HG03025 (cell line): ENCODE measurements around the gene OXCT2.

Source experiments
- ATAC-seq: cut with Tn5 transposase; IDR thresholded peaks from one replicate; pipeline ENCODE4 v1.9.1; 2021; ENCODE audit warnings: mild to moderate bottlenecking, moderate library complexity; ENCODE audit not compliant: unreplicated experiment, low FRiP score

OXCT2 gene

DNA sequence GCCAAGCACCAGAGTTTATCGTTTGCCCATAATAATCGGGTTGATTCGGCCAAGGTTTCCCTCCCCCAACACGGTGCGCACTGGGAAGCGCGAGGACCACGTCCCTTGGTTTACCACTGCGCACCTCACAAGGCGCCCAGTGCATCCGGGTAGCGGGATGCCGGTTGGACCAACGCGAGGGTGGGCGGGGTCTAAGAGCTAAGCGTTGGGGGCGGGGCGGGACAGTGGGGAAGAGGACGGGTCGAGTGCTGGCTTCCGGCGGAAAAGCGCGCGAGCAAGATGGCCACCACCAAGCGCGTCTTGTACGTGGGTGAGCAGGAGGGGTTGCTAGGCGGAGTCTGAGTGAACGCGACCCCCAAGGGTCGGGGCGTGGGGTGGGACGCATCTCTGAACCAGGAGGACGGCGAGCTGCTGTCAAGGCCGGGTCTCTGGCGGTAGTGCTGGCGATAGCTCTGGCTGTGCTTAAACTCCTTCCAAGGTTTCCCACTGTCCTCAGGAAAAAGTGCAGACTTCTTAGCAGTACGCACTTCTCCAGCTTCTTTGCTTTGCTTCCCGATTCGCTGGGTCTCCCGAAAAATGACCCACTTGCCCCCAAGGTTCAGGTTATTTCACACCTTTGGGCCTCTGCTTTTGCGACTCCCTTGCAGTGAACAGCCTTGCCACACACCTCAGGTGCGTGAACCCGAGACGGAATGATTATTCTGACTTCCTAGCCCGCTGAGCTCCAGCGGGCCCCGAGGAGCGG is 32.4 kb downstream of the OXCT2 start, which contains the start of gene PPIE:
Gene PPIE, plus strand, starts transcription at position 261 of the 745 bp plus-strand sequence. Its CDS starts 19 bp downstream, at position 280.
- peak; percentile 75 for ATAC-seq

GRCh38 chr1:39737546-39738169 is 33.5 kb downstream of the OXCT2 start:
- no peak for ATAC-seq

DNA sequence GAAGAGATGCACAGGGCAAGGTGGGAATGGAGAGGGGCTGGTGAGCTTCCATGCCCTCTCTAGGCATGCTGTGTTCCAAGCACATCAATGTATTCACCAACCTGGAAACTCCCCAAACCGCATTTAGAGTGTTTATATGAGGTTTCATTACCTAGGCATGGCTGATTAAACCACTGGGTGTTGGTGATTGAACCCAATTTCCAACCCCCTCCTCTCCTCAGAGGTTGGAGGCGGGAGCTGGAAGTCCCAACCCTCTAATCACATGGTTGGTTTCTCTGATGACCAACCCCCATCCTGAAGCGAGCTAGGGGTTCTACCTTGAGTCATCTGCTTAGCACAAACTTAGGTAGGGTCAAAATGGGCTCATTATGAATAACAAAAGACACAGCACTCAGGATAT is 35.4 kb downstream of the OXCT2 start:
- no peak for ATAC-seq

GRCh38 chr1:39733161-39733560 is 38.0 kb downstream of the OXCT2 start:
- no peak for ATAC-seq

DNA sequence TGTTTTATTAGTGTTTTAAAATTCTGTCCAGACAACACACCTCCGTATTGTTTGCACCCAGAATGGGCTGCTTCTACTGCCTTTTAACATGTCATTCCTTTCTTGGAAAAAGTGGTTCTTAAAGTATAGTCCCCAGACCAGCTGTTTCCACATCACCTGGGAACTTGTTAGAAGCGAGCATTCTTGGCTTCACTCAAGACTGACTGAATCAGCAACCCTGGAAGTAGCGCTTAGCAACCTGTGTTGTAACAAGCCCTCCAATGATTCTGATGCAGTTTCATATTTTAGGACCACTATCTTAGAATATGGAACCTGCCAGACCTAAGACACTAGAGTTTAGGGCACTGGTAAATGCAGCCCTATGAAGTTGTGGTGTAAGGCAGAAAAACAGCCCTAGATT is 38.4 kb downstream of the OXCT2 start:
- no peak for ATAC-seq

DNA sequence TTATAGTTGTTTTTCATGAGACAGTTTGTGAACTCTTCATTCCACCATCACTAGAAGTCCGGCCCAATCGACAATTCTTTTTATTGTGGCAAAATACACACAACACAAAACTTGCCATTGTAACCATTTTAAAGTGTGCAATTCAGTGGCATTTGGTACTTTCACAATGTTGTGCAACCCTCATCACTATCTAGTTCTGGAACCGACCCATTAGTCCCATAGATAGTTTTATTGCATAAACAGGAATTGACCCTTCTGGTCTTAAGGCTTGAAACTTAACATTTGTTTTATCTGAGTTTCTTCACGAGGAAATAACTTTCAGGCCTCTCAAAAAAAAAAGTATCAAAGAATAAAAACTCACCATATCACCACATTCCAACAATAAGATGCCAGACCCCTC is 41.3 kb downstream of the OXCT2 start:
- ATAC-seq: no peak

- ATAC-seq: no peak
Measured at GRCh38 chr1:39729030-39729429, 42.1 kb downstream of the OXCT2 start.

GRCh38 chr1:39727932-39728317 is 43.2 kb downstream of the OXCT2 start:
- ATAC-seq: no peak

- ATAC-seq: no peak
Measured at GRCh38 chr1:39727221-39727931, 43.8 kb downstream of the OXCT2 start.

- no peak for ATAC-seq
Measured at GRCh38 chr1:39726600-39726999, 44.5 kb downstream of the OXCT2 start.

GRCh38 chr1:39722495-39722894 is 48.7 kb downstream of the OXCT2 start:
- ATAC-seq: no peak

- ATAC-seq: no peak
Measured at GRCh38 chr1:39721664-39722063, 49.5 kb downstream of the OXCT2 start.

DNA sequence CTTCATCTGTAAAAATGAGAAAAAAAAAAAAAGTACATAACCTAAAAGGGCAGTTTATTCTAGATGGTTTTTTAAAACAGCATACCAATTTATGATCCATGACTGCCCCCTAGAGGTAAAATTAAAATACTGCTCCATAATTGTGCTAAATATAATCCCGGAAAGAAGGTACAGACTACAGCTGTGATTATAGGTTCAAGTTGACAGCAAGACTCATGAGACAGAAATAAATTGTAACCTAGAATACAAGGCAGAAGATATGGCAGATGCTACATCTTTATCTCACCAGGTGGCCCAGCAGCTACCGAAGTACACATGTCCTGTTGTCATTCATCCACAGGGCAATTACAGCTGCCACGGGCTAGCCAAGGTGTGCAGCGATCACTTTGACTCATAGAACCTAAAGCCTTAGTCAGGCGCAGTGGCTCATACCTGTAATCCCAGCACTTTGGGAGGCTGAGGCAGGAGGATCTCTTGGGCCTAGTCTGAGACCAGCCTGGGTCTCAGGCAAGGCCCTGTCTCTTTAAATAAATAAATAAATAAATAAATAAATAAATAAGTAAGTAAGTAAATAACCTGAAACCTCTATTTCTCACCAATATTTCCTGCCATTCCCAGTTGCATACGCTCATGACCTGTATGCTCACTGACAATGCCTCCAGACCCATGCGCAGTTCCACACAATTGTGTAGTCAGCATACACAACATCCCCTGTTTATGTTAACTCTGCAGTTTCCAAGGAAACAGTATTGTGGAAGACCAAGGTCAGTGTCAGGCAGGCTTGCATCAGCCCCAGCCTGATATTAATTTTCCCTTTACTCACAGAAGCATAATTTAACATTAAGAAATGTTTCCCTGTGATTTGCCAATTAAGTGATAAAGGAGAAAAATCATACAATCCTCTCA is 50.8 kb downstream of the OXCT2 start:
- ATAC-seq: no peak
